GM18951 (cell line): Measurements from ENCODE around the gene PSMA8.
"Not testable (repeated sequence)": the region's sequence is repeated elsewhere in the genome, so short reads cannot be mapped to it uniquely, and the experiment has no call there.

Source experiments
- POLR2A ChIP-seq: IDR thresholded peaks from 4 replicates; pipeline ENCODE4 v1.6.1; 2011; ENCODE audit warnings: mild to moderate bottlenecking; ENCODE audit not compliant: insufficient read length, insufficient read depth; ENCODE audit errors: extremely low read depth
- in situ Hi-C: fragments of 300-500 bp; cut with MboI; formaldehyde crosslinking; loops from one replicate; pipeline ENCODE4 v1.12.0; 2022; ENCODE audit warnings: low sequenced_read_pairs, mixed read lengths, inconsistent platforms; ENCODE audit not compliant: unreplicated experiment

PSMA8 gene

GRCh38 chr18:26230497-26230896 is 96.8 kb downstream of the PSMA8 start:
- in situ Hi-C loops: no loop called here
- no peak for TF ChIP-seq POLR2A

GRCh38 chr18:26233208-26233607 is 99.5 kb downstream of the PSMA8 start:
- TF ChIP-seq POLR2A: no peak
- in situ Hi-C loops: no loop called here

GRCh38 chr18:26237363-26237762 is 103.7 kb downstream of the PSMA8 start:
- in situ Hi-C loops: not testable (repeated sequence)

- in situ Hi-C loops: not testable (repeated sequence)
These were observed 105.0 kb downstream of the PSMA8 start for GRCh38 chr18:26238718-26239117.

- in situ Hi-C loops: not testable (repeated sequence)
These were observed 108.7 kb downstream of the PSMA8 start for GRCh38 chr18:26242392-26242791.
